GM19467 (cell line): ENCODE results near the gene PRKD2.
"Not testable (repeated sequence)": the region's sequence is repeated elsewhere in the genome, so short reads cannot be mapped to it uniquely, and the experiment has no call there.

Source experiments
- ATAC-seq: cut with Tn5 transposase; IDR thresholded peaks from one replicate; pipeline ENCODE4 v1.9.1; 2021; ENCODE audit warnings: mild to moderate bottlenecking, moderate library complexity; ENCODE audit not compliant: unreplicated experiment

PRKD2 gene

GRCh38 chr19:46712768-46713338 lies 4.1 kb downstream of the PRKD2 start:
- not testable (repeated sequence) for ATAC-seq

- no peak for ATAC-seq
Measured at GRCh38 chr19:46710687-46711086, 6.2 kb downstream of the PRKD2 start.

DNA sequence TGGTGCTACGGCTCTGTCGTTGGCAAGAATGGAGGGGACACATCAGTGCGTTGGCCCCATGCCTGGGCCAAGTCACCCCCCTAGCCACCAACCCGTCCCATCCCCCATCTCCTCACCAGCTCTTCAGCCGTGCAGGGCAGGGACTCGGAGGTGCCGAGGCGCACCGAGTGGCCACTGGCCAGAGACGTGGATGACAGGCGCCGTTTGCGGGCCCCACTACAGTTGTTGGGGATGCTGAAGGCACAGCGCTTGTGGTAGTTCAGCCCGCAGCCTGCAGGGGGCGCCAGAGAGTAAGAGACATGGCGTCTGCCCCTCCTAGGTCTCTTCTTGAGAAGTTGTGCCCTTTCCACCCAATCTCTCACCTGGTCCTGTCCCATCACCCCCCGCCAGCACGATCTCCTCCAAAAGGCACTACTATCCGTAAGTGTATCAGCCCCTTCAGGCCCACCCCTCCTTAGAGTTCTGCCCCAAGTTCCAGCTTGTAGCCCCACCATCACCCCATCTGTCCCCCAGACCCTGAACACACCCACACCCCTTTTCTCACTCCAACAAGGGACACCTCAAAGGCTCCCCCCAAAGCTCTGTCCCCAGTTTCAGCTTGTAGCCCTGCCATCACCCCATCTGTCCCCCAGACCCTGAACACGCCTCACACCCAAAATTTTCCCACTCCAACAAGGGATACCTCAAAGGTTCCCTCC lies 12.4 kb downstream of the PRKD2 start:
- no peak for ATAC-seq

DNA sequence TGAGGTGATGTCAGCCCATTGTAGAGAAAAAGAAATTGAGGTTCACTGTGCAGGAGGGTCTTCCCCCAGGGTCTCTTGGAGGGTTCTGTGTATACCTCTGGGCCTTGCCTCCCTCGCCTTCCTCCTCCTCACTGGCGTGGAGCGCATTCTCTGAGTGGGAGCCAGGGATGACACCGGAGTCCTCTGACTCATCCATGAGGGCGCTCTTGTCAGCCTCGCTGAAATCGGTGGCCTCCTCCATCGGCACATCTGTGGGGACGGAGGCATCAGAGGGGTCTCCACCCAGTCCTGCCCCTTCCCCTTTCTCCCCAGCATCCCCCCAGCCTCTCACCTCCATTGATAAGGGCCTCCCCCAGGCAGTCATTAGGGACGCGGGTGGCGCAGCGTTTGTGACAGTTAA lies 16.2 kb downstream of the PRKD2 start:
- ATAC-seq: no peak

DNA sequence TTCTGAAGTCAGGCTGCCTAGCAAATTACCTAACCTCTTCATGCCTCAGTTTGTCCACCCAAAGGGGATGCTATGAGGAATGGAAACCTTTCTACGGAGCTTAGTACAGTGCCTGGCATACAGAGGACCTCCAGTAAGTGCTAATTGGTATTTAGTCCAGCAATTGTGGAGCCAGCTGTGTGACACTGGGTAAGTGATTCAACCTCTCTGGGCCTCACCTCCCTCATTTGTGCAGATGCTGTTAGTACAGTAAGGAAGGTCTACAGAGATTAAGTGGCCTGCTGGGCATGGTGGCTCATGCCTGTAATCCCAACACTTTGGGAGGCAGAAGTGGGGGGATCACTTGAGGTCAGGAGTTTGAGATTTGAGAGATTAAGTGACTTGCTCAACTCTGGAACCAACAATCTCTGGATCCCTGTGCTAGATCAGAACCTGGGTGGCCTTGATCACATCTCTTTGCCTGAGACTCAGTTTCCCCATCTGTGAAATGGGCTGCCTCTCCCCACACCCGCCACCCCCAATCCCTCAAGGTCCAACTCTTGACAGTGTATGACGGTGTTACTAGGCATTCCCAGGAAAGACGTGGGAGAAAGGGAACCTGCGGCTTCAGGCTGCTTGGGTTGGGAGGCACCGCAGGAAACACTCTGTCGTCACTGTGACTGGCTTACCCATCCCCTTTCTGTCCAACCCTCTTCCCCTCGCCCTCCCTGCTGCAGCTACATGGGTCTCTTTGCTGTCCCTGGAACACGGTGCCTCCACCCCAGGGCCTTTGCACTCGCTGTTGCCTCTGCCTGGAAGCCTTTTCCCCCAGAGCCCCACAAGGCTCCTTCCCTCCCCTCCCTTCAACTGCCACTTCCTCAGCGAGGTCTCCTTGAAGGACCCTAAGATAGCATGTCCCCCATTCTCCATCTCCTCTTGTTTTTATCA lies 18.3 kb downstream of the PRKD2 start:
- ATAC-seq: no peak

- no peak for ATAC-seq
Measured at GRCh38 chr19:46697204-46697960, 19.5 kb downstream of the PRKD2 start.

DNA sequence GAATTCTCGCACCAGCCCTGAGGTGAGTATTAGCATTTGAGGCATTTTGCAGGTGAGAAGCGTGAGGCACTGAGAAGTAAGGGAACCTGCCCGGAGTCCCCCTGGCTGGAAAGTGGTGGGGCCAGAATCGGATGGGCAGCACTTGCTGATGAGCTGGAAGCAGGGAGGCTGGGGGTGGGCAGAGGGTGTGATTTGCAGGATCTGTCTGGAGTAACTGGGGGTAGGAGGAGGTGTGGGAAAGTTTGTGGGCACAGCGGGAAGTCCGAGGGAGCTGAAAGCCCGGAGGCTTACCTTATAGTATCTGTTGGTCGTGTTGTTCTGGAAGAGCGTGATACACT lies 20.1 kb downstream of the PRKD2 start:
- no peak for ATAC-seq

- no peak for ATAC-seq
Measured at GRCh38 chr19:46696052-46696451, 20.9 kb downstream of the PRKD2 start.

DNA sequence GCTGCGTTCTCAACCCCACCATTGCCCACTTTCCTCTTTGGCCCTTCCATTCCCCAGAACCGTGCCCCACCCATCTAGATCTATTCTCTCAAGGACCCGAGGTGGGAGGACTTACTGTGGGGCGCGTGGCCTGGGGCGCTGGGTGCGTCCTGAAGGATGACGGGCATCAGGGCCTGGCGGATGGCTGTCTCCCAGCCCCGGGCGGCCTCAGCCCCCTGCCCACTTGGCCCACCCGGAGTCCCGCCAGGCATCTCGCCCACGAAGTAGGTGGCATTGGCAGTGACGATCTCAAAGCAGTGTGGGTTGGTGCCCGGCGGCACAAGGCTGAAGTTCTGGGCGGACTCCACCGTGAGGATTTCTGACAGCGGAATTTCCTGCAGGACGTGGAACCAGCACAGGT lies 23.2 kb downstream of the PRKD2 start:
- ATAC-seq: no peak

GRCh38 chr19:46692918-46693722 lies 23.8 kb downstream of the PRKD2 start:
- no peak for ATAC-seq

- ATAC-seq: no peak
Measured at GRCh38 chr19:46691948-46692347, 25.0 kb downstream of the PRKD2 start.

DNA sequence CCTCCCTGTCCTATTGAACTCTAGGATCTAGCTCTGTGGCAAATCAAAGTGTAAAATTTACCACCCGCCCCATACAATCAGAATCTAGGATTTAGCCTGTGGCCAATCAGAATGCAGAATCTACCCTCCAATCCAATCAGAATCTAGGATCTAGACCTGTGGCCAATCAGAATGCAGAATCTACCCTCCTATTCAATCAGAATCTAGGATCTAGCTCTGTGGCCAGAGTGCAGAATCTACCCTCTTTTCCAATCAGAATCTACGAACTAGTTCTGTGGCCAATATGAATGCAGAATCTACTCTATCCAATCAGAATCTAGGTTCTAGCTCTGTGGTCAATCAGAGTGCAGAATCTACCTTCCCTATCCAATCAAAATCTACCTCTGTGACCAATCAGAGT lies 25.8 kb downstream of the PRKD2 start:
- no peak for ATAC-seq

- no peak for ATAC-seq
Measured at GRCh38 chr19:46689358-46689757, 27.6 kb downstream of the PRKD2 start.

DNA sequence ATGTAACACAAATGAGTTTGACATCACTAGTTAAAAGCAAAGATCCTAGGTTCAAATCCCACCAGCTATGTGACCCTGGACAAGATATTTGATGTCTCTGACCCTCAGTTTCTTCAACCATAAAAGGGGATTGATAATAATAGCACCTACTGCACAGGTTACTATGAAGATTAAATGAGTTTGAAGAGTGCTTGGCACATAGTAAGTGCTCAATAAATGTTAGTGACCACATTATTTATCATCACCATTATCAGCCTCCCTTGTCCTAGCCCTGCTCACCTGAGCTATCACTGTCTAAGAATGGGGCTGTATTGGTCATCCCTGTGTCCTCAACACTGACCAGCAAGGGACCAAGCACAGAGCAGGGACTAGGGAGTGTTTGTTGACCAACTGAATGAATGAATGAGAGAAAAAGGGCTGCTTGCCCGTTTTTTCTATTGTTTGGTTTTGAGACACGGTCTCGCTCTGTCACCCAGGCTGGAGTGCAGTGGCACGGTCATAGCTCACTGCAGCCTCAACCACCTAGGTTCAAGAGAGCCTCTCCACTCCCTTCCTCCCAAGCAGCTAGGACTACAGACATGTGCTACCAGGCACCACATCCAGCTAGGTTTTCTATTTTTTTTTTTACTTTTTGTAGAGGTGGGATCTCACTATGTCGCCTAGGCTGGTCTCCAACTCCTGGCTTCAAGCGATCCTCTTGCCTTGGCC lies 29.3 kb downstream of the PRKD2 start:
- no peak for ATAC-seq

GRCh38 chr19:46685189-46685588 lies 31.7 kb downstream of the PRKD2 start:
- ATAC-seq: no peak

DNA sequence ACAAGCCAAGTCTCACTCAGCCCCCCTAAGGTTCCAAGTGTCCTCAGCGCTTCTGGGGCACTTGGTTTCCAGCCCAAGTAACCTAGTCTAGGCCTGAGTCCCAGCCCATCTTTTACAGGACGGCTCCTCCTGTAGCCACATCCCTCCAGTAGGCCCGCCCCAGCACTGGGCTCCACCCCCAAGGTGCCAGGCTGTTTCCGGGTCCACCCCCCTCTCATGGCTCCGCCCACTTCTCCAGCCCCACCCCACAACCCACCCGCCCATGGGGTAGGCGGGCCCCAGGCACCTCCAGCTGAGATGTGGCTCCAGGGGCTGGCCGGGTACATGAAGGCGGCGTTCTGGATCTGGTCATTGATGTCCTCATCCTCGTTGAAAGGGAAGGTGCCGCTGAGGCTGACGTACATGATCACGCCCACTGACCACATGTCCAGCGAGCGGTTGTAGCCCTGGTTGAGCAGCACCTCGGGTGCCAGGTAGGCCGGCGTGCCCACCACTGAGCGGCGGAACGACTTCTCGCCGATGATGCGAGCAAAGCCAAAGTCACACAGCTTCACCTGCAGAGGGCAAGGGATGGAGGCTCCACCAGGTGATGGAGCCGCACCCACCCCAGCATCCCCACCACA lies 38.7 kb downstream of the PRKD2 start:
- ATAC-seq: no peak

DNA sequence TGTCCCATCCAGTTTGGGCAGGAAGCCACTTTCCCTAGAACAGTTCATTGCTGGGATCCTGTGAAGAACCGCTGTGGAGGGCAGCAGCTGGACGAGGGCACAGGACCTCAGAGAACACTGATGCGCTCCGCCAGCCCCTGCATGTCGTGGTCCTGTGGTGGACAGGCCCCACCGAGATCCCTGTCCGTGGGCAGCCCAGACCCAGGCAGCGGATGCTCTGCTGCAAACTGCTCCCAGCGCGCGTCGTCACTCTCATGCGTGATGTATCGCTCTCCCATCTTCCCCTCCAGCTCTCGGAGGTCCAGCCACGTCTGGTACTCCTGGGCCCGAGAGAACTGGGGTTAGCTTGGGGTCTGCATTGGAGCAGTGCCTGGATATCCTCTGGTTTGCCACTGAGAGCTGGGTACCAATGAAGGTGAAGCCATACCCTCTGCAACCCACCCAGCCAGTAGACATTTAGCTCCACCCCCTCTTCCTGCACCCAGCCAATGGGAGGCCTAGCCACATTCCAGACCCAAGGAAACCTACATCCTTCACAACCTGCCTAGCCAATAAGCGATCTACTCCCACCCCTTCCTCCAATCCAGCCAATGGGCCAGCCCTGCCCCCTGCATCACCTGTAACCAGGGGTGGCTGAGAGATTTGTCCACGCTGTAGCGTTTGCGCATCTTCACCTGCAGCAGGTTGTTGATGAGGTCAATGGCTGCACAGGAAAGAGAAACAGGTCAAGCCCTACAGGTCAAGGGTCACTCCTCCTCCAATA lies 42.3 kb downstream of the PRKD2 start:
- no peak for ATAC-seq

GRCh38 chr19:46670813-46671212 lies 46.1 kb downstream of the PRKD2 start:
- no peak for ATAC-seq

DNA sequence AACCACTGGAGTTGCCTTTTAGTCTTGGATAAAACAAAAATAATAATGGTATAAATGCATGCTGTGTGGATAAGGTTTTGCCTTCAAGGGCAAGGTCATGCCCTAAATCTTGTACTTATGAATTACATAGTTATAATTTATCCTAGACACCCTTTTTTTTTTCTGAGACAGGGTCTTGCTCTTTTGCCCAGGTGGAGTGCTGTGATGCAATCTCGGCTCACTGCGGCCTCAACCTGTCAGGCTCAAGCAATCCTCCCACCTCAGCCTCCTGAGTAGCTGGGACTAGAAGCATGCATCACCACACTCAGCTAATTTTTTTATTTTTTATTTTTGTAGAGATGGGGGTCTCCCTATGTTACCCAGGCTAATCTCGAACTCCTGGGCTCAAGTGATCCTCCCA lies 48.3 kb downstream of the PRKD2 start:
- ATAC-seq: no peak
